Esophagus squamous epithelium (tissue), 4 donors: ENCODE measurements around the gene NUP50.

ENCODE experiments used
- POLR2A ChIP-seq, 4 donors: fragments of 450-650 bp; IDR thresholded peaks; one replicate each; pipeline ENCODE4 v1.6.1; 2017; ENCODE audit warnings: antibody characterized with exemption in 4 of 4, mild to moderate bottlenecking in 4 of 4, moderate library complexity in 3 of 4
- TF ChIP-seq, protein P1 (sequence below), 6 experiments: fragments of 450-650 bp in 4 of 6; fragments of 200-600 bp in 2 of 6; sonication (generic) in 2 of 6; IDR thresholded peaks; one replicate each; pipeline ENCODE4 v1.5.1; 2016 to 2019; ENCODE audit warnings: antibody characterized with exemption in 6 of 6, mild to moderate bottlenecking in 4 of 6, moderate library complexity in 4 of 6

- TF ChIP-seq, protein P1, sequence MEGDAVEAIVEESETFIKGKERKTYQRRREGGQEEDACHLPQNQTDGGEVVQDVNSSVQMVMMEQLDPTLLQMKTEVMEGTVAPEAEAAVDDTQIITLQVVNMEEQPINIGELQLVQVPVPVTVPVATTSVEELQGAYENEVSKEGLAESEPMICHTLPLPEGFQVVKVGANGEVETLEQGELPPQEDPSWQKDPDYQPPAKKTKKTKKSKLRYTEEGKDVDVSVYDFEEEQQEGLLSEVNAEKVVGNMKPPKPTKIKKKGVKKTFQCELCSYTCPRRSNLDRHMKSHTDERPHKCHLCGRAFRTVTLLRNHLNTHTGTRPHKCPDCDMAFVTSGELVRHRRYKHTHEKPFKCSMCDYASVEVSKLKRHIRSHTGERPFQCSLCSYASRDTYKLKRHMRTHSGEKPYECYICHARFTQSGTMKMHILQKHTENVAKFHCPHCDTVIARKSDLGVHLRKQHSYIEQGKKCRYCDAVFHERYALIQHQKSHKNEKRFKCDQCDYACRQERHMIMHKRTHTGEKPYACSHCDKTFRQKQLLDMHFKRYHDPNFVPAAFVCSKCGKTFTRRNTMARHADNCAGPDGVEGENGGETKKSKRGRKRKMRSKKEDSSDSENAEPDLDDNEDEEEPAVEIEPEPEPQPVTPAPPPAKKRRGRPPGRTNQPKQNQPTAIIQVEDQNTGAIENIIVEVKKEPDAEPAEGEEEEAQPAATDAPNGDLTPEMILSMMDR (IDR thresholded peaks at IDR 0.05): no peak
- TF ChIP-seq POLR2A (IDR thresholded peaks at IDR 0.05): no peak
These were observed 62.9 kb downstream of the NUP50 start for GRCh38 chr22:45226503-45227186.
